GM03348 (cell line): ENCODE results near the gene ABCA1.
A peak's percentile ranks its signal among the peaks of the same experiment; 100 is the strongest.
"Not testable (repeated sequence)": the region's sequence is repeated elsewhere in the genome, so short reads cannot be mapped to it uniquely, and the experiment has no call there.

Experiments used
- DNase-seq: peaks from one replicate; pipeline ENCODE4 v3.0.0; 2012; ENCODE audit warnings: low spot score

The ABCA1 gene

GRCh38 chr9:104795082-104795481 lies 132.9 kb downstream of the ABCA1 start:
- no peak for DNase-seq

- DNase-seq: no peak
These were observed 133.9 kb downstream of the ABCA1 start for GRCh38 chr9:104794070-104794469.

- no peak for DNase-seq
These were observed 139.7 kb downstream of the ABCA1 start for GRCh38 chr9:104788251-104788650.

GRCh38 chr9:104787306-104788015 lies 140.5 kb downstream of the ABCA1 start:
- DNase-seq: no peak

- no peak for DNase-seq
These were observed 141.7 kb downstream of the ABCA1 start for GRCh38 chr9:104786293-104786692.

GRCh38 chr9:104784098-104784497 lies 143.9 kb downstream of the ABCA1 start:
- DNase-seq: no peak

GRCh38 chr9:104783588-104783987 lies 144.4 kb downstream of the ABCA1 start:
- no peak for DNase-seq

GRCh38 chr9:104780796-104781395 lies 147.1 kb downstream of the ABCA1 start:
- peak; percentile 53 for DNase-seq

GRCh38 chr9:104779946-104780535 lies 147.9 kb downstream of the ABCA1 start:
- no peak for DNase-seq

- DNase-seq: no peak
These were observed 148.6 kb downstream of the ABCA1 start for GRCh38 chr9:104779334-104779733.

GRCh38 chr9:104778802-104779201 lies 149.2 kb downstream of the ABCA1 start:
- no peak for DNase-seq

GRCh38 chr9:104776797-104777196 lies 151.2 kb downstream of the ABCA1 start:
- DNase-seq: peak; percentile 47

- no peak for DNase-seq
These were observed 152.0 kb downstream of the ABCA1 start for GRCh38 chr9:104775976-104776375.

- DNase-seq: no peak
These were observed 152.4 kb downstream of the ABCA1 start for GRCh38 chr9:104775574-104775936.

- DNase-seq: no peak
These were observed 153.0 kb downstream of the ABCA1 start for GRCh38 chr9:104774831-104775573.

GRCh38 chr9:104774132-104774531 lies 153.8 kb downstream of the ABCA1 start:
- no peak for DNase-seq

- no peak for DNase-seq
These were observed 155.0 kb downstream of the ABCA1 start for GRCh38 chr9:104772714-104773510.

- no peak for DNase-seq
These were observed 158.3 kb downstream of the ABCA1 start for GRCh38 chr9:104769655-104770054.

- DNase-seq: not testable (repeated sequence)
These were observed 158.9 kb downstream of the ABCA1 start for GRCh38 chr9:104769029-104769428.

- no peak for DNase-seq
These were observed 160.4 kb downstream of the ABCA1 start for GRCh38 chr9:104767507-104767906.

GRCh38 chr9:104766025-104766424 lies 161.9 kb downstream of the ABCA1 start:
- no peak for DNase-seq

- DNase-seq: no peak
These were observed 162.8 kb downstream of the ABCA1 start for GRCh38 chr9:104765138-104765537.
